ENCODE data around the gene LYZL1.

DNA sequence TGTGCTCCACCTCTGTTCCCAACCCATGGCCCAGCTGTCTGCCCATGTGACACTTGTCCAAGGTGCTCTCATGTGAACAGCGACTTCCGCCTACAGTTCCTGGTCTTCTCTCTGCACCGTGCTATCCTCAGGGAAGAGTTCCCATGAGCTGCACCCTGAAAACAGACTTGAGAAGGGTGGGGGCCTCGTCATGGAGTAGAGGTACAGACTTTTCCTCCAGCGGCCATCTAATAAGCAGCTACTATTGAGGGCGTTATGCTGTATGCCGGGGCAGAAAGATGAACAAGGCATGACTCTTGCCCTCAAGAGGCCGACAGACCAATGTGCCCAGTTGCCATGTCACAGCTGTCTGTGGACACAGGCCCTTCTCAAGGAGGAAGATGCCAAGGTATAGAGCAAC is 25.4 kb upstream of the LYZL1 start:
- TF ChIP-seq CTCF (IDR thresholded peaks at IDR 0.05; ENCODE audit: low read depth, low read length), result no peak
- TF ChIP-seq POLR2A (IDR thresholded peaks at IDR 0.05; ENCODE audit: extremely low read depth, insufficient read length), result no peak

All from NB4 (cell line).